GM21360 (cell line): Measurements from ENCODE around the gene ICAM2.
"Not testable (repeated sequence)": the region's sequence is repeated elsewhere in the genome, so short reads cannot be mapped to it uniquely, and the experiment has no call there.

Source experiments
- ATAC-seq: cut with Tn5 transposase; IDR thresholded peaks from one replicate; pipeline ENCODE4 v1.9.1; 2021; ENCODE audit warnings: mild to moderate bottlenecking, moderate library complexity; ENCODE audit not compliant: unreplicated experiment

The ICAM2 gene

DNA sequence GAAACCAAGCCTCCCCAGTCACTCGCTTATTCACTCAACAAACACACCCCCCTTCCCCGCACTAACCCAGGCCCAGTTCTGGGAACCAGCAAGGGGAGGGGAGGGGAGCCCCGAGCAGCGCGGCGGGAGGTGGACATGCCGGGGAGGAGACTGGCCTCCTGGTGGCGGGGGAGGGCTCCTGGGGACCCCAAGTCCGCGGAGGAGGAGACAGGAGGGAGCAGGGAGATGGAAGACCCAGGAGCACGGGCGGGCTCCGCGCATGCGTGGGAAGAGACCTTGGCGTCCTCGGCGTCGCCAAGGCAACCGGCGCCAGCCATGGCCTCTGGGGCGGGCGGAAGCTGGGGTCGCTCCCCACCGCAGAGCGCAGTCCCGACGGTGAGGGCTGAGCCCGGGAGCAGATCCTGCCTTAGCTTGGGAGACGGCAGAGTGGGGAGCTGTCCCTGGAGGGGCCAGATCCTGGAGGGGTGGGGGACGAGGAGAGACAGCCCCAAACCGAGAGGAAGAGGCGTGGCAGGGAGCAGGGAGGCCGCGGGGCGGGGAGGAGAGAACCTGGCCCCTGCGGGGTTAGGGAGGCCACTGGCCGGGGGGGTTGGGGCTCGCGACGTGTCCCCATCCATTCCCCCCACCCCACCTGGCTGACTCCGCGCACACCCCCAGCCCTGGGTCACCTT, 22.2 kb downstream of the ICAM2 start, which contains the start of gene PRR29:
Gene PRR29, plus strand, starts transcription at position 302 of the 671 bp plus-strand sequence. Its CDS starts 14 bp downstream, at position 316.
- ATAC-seq, result no peak

DNA sequence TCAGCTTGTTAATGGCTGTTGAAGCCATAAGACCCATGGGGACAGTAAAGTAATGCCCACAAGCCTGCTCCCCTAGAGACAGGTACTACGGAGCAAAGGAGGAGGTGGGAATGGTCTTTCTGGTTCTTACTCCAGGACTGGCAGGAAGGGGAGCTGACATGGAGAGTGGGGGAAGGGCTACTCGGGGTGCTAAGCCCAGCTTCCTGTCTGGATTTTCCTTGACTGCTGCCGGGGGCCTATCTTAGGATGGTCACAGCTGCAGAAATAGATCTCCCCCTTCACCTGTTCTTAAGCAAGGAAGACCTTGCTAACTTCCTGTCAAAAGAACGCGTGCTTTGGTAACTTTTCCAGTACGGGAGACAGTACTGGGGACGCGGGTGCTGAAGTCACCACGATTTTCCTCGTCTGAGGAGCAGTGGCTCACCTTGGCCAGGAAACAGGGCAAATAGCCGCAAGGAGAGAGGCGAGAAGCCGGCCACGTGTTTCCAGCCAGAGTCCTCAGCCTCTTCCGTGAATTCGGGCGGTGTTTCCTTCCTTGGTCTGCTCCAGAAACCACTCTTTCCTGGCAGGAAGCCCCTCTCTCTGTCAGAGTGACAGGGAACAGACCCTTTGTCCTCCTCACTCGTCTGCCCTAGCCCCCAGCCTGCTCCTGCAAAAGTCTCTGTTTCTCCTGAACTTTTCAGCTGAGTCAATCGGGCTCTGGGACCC, 22.9 kb downstream of the ICAM2 start:
- ATAC-seq, result no peak

DNA sequence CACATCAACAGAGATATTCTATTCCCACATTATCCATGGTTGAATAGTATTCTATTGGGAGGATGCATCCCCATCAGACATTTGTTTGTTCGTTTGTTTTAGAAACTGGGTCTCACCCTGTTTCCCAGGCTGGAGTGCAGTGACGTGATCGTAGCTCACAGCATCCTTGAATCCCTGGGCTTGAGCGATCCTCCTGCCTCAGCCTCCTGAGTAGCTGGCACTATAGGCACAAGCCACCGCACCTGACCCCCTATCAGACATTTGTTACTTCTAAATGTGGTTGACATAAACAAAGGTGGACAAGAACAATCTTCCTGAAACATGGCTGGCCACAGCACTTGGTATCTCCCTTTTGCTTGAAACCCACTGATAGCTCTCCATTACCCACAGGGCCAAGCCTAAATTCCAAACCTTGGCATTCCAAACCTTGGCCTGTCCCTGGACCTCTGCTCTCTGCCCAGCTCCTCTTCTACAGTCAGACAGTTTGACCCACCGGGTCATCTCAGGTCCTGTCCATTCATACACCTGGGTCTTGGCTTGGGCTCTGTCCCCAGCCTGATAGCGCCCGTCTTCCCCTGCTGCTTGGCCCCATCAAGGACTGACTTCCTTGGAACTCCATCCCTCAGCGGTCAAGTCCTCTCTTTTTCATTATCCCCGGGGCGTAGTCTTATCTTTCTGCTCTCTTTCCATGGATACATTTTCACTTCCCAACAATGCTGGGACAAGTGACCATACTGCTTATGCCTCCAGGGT, 23.8 kb downstream of the ICAM2 start:
- no peak for ATAC-seq

DNA sequence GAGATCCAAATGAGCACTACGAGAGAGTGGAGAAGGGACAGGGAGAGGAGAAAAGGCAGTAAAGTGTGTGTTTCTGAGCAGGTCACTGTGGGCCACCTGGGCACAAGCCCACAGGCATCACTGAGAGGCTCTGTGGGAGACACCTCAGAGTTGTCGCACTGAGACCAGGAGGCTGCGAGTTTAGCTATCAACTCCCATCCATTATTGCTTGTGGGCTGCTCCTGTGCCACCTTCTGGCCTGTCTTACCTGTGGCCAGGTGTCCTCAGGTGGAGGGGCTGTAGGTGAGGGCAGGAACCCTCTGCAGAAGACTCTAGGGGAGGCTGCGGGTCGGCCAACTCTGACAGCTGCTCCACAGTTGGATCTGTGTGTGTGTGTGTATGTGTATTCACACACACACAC, 24.8 kb downstream of the ICAM2 start:
- no peak for ATAC-seq

DNA sequence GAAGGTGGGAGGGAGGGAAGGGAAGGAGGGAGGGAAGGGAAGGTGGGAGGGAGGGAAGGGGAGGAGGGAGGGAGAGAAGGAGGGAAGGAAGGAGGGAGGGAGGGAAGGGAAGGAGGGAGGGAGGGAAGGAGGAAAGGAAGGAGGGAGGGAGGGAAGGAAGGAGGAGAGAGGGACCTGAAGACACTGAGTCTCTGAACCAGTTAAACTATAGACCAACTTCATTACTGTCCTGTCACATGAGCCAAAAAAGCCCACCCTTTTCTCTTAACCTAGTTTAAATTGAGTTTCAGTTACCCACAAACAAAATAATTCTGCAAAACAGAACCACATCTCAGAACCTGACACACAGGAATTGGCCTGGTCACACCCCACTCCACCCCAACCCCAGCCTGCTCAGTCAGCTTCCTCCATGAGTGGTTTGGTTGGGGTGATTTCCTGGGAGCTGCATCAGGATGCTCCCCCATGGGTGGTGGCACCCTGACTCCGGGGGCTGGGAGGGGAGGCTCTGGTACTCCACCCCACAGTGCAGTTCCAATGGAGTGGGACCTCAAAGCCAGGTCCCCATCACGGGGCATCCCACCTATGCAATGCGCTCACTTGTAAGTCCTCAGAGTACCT, 27.0 kb downstream of the ICAM2 start:
- no peak for ATAC-seq

DNA sequence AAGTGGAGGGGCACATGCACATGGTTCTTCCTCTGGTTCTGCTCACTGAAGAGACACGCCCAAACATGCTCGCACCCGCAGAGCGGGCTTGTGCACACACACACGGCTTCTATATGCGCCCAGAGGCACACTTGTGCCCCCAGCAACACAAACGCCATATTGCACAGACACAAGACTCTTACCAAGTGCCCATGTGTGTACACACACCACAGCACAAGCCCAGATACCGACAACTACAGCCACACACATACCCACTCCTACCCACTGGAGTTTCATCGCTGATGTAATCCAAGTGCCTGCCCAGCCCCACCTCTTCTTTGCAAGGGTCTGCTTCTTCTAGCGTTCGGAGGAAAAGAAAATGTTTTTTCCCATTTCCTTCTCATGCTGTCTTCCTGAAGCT, 28.8 kb downstream of the ICAM2 start:
- no peak for ATAC-seq

DNA sequence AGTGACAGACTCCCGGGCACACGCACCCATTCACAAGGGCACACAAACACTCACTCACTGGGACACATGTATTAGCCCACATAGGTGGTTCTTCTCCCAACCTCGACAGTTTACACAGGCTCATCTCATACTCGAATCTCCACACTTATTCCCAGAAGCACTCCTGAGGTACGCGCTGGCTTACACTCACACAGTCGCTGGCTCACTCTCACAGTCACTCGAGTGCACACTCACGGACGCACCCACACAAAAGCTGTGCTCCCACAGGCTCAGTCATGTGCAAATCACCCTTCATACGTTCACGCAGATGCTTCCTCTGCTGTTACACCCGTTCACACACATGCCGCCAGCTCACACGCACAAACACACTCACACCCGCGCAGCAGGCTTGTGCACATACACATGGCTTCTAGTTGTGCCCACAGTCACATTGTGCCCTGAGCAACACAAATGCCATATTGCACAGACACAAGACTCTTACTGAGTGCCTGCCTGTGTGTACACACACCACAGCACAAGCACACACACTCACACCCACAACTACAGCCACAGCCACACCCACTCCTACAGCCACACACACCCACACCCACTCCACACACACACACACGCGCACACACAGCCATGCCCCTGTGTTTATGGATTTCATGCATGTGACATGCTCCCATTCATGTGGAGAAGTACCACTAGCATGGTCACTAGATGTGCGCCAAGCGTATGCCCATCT, 30.6 kb downstream of the ICAM2 start:
- ATAC-seq, result no peak

DNA sequence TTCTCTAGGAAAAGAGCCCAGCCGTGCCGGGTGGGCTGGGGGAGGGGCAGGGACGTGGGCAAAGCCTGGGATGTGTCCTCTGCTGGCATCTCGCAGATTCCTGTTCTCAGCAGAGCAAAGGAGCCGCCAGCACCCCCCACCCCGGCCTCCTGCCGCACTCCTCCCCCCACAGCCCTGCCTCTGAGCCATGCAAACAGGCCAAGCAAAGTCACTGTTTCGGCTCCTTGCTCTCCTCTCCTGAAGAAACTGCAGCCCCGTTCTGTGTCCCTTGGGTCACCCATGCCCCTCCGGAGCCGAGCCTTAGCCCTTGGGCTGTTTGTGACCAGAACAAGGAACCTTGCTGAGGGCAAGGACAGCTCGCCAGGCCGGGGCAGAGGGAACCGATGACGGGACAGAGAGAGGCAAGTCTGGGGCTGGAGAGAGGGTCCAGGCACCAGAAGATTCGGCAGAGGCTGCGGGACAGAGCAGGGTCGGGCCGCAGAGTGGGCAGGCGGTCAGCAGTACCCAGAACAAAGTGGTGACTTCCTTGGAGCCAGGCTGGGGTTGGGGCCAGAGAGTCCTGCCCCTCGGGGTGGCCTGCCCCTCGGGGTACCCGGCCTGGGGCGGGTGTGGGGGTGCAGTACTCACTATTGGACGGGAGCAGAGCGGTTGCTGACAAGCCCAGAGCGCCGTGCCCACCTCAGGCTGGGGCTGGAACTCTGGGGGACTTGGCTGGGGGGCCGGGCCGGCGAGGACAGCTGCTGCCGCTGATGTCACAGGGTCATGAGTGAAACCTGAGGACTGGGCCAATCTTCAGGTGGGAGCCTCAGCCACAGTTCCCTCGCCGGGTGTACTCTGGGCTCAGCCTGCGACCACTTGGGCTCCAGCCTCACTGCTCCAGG, 31.5 kb downstream of the ICAM2 start:
- no peak for ATAC-seq

DNA sequence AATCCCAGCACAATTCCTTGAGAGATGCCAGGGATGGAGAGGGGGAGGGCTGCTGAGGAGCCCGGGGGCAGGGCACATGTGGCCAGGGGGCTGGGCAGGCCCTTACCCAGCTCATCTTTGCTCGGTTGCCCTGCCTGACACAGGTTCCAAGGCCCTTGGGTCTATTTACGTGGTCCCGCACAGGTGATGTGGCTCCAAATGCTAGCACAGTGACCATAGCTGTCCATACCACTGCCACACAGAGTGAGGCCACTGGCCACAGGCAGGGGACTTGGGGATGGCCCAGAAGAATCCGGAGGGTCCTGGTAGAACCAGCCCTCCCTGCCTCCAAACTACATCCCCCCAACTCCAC, 32.3 kb downstream of the ICAM2 start:
- ATAC-seq, result no peak

DNA sequence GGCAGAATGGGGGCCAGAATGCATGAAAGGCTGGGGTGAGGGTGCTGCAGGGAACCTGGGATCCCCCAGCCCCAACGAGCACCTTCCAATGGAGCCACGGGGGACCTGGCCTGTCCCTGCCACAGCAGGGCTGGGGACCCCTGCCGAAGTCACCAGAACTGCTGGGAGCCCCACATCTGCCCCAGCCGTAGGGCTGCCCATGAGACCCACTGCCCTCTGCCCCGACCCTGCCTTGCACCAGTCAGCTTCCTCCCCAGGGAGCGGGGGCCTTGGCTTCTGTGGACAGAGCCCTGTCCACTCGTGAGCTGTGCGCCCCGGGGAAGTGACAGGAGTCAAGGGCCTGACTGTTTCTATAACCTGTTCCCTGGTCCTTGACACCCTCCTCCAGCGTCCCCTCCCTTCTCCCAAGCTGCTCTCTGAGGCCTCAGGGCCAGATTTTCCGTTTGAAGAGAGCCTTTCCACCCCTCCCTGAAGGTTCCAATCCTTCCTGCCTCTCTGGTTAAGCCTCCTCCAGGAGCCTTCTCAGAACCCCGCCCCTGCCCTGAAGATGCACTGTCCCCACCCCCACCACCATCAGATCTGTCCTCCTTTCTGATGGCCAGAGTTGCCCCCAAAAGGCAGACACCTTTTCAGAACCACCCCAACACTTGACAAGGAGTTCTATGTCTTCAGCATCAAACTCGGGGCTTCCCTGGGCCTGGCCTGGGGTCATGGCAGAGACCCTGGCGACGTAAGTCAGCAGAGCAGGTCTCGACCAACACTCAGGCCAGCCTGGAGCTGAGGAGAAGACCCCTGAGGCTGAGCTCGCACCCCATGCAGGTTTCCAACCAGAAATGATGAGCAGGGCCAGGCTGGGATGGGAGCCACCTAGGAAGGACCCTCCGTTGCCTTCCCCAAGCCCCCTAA, 33.0 kb downstream of the ICAM2 start:
- no peak for ATAC-seq

DNA sequence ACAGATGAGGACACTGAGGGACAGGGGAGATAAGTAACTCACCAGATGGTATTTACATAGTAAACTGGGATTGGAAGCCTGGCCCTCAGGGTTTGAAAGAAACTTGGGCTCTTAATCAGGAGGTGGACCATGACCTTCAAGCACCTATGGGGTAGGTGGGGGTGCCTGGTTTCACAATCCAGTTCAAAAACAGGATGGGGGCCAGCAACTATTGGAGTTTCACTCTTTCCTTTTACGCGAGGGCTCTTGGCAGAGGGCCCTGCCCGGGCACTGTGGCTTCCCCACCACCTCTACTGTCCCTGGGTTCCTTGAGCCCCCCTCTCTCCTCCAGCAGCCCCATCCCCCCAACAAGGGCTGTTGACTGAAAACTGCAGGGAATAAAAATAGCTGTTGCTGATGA, 33.6 kb downstream of the ICAM2 start:
- no peak for ATAC-seq

DNA sequence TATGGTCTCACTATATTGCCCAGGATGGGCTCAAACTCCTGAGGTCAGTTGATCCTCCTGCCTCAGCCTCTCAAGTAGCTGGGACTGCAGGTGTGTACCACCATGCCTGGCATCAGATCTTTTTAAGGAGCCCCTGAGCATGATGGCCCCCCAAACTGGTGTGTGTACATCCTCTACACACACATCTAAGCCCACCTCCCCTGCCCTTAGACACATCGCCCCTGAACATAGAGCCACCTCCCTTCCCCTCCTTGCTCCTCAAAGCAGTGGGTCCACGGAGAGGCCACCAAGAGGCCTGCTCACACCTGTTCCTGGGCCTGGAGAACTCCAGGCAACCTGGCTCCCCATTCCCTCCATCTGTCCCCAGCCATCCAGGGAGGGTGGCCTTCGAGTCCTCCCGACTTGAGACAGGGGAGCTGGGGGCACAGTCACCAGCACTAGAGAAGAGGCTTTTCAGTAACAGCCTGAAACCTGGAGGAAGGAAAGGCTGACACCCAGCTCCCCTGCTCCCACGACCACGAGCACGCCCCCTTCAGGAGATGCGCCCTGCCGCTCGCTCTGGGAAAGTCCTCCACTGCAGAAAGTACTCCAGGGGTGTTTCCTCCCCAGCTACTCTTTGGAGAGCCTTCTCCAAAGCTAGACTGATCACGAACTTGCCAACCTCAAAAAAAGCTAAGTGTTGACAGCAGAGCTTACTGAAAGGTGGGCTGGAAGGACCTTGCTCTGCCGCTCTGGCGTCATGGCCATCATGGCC, 34.9 kb downstream of the ICAM2 start:
- ATAC-seq, result no peak

DNA sequence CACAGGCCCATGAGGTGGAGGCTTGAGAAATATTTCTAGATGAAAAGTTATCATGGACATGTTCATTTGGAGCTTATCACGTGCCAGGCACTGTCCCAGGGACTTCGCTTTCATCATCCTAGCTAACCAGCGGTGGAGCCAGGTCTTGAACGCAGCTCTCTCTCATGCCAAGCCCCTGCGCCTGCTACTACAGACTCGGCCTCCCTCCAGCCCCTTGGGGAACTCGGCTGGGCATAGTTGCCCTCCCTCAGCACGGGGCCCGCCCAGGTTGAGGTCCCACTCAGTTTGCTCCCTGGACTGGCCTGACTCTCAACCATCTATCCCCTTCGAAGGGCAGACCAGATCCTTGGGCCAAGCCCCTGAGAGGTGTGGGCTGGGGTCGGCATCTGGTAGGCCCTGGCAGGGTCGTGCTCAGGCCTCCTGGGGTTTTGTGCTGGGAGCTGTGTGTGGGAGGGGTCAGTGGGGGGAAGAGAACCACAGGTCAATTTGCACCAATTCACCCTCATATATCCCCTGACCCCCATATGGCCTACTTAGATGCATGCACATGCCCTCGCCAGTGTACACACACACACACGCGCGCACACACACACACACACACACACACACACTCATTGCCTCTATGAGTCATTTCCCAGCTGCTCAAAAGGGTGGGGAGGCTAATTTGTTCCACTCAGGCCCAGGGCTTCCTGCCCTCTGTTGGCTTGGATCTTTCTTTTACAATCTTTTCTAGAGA, 35.6 kb downstream of the ICAM2 start:
- no peak for ATAC-seq

DNA sequence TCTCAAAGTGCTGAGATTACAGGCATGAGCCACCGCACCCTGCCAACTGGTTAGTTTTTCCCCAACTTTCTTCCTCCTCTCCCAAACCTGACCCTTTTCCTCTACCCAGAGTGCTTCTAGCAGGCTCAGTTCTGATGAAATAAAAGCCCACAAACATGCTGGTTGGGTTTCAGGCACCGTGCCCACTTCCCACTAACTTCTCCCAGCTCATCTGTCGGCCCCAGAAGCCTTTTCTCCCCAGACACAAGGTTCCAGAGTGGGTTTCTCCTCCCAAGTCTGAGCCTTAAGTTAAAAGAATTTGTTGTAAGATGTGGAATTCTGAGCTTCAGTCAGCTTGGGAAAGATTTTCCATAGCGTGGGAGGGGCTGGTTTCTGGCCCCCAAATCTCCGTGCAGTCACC, 36.2 kb downstream of the ICAM2 start:
- no peak for ATAC-seq

DNA sequence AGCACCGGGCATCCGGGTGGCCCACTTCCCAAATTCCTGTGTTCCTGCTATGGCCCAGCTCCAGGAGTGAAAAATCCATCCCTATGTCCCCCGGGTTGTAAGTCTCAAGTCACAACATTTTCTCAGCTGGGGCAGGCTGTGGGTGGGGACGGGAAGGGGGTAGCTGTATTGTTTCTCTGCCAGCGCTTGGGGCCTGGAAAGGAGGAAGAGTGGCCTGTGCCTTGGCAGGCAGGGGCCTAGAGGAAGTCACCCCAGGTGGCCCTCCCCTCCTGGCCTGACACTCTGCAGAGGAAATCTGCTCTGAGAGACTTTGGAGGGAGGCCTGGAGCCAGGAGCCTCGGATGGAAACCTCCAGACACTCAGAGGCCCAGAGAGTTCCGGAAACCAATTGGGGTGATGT, 37.1 kb downstream of the ICAM2 start:
- no peak for ATAC-seq

DNA sequence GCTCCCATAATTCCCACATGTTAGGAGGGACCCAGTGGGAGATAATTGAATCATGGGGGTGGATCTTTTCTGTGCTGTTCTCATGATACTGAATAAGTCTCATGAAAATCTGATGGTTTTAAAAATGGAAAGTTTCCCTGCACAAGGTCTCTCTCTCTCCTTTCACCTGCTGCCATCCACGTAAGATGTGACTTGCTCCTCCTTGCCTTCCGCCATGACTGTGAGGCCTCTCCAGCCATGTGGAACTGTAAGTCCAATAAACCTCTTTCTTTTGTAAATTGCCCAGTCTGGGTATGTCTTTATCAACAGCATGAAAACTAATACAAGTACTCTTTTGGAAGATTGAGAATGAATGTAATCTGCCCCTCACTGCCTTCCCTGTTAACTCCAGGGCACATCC, 37.8 kb downstream of the ICAM2 start:
- not testable (repeated sequence) for ATAC-seq
